DND-41 (cell line): ENCODE data around the gene LAMB4.

Experiments
- EZH2 ChIP-seq: IDR thresholded peaks from 3 replicates; pipeline ENCODE4 v1.6.1; 2012; ENCODE audit warnings: borderline replicate concordance, low read depth, mild to moderate bottlenecking, moderate library complexity, low read length, inconsistent platforms; ENCODE audit not compliant: severe bottlenecking
- TF ChIP-seq, protein P1 (sequence below): IDR thresholded peaks from 2 replicates; pipeline ENCODE4 v1.5.1; 2012; ENCODE audit warnings: borderline replicate concordance, low read length, moderate library complexity, mild to moderate bottlenecking; ENCODE audit not compliant: poor library complexity, severe bottlenecking; ENCODE audit errors: extremely low read depth

GRCh38 chr7:108090791-108091460 is 39.2 kb downstream of the LAMB4 start:
- TF ChIP-seq, protein P1, sequence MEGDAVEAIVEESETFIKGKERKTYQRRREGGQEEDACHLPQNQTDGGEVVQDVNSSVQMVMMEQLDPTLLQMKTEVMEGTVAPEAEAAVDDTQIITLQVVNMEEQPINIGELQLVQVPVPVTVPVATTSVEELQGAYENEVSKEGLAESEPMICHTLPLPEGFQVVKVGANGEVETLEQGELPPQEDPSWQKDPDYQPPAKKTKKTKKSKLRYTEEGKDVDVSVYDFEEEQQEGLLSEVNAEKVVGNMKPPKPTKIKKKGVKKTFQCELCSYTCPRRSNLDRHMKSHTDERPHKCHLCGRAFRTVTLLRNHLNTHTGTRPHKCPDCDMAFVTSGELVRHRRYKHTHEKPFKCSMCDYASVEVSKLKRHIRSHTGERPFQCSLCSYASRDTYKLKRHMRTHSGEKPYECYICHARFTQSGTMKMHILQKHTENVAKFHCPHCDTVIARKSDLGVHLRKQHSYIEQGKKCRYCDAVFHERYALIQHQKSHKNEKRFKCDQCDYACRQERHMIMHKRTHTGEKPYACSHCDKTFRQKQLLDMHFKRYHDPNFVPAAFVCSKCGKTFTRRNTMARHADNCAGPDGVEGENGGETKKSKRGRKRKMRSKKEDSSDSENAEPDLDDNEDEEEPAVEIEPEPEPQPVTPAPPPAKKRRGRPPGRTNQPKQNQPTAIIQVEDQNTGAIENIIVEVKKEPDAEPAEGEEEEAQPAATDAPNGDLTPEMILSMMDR, result no peak
- no peak for TF ChIP-seq EZH2
